ENCODE data around the gene PAQR4.

DNA sequence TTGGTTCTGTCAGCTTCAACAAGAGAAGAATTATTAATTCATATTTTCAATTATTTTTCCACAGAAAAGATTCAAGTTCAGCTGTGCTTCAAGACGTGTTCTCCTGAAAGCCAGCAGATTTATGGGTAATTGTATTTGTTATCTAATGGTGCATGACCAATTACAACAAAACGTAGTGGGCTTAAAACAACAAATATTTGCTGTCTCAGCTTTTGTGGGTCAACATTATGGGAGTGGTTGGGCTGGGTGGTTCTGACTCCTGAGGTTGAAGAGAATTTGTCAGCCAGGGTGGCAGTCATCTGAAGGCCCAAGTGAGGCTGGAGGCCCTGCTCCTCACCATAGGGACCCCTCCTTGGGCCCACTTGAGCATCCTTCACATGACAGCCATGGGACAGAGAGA is 29.2 kb upstream of the PAQR4 start:
- TF ChIP-seq, protein P1, sequence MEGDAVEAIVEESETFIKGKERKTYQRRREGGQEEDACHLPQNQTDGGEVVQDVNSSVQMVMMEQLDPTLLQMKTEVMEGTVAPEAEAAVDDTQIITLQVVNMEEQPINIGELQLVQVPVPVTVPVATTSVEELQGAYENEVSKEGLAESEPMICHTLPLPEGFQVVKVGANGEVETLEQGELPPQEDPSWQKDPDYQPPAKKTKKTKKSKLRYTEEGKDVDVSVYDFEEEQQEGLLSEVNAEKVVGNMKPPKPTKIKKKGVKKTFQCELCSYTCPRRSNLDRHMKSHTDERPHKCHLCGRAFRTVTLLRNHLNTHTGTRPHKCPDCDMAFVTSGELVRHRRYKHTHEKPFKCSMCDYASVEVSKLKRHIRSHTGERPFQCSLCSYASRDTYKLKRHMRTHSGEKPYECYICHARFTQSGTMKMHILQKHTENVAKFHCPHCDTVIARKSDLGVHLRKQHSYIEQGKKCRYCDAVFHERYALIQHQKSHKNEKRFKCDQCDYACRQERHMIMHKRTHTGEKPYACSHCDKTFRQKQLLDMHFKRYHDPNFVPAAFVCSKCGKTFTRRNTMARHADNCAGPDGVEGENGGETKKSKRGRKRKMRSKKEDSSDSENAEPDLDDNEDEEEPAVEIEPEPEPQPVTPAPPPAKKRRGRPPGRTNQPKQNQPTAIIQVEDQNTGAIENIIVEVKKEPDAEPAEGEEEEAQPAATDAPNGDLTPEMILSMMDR (IDR thresholded peaks at IDR 0.05), result no peak
- TF ChIP-seq POLR2AphosphoS5 (IDR thresholded peaks at IDR 0.05) (no peak), POLR2A (IDR thresholded peaks at IDR 0.05) (no peak)
